Neural progenitor cell (in vitro differentiated cells): Measurements from ENCODE around the gene MROH9.

ENCODE experiments used
- EZH2 ChIP-seq: fragments of 200-600 bp; sonication (generic); IDR thresholded peaks from 2 replicates; pipeline ENCODE4 v1.6.1; 2017; ENCODE audit warnings: antibody characterized with exemption, mild to moderate bottlenecking, moderate library complexity
- EZH2phosphoT487 ChIP-seq: fragments of 200-600 bp; sonication (generic); IDR thresholded peaks from 2 replicates; pipeline ENCODE4 v1.6.1; 2017; ENCODE audit warnings: antibody characterized with exemption
- TF ChIP-seq, protein P1 (sequence below): fragments of 200-600 bp; sonication (generic); IDR thresholded peaks from 2 replicates; pipeline ENCODE4 v1.5.1; 2017; ENCODE audit warnings: antibody characterized with exemption, mild to moderate bottlenecking

DNA sequence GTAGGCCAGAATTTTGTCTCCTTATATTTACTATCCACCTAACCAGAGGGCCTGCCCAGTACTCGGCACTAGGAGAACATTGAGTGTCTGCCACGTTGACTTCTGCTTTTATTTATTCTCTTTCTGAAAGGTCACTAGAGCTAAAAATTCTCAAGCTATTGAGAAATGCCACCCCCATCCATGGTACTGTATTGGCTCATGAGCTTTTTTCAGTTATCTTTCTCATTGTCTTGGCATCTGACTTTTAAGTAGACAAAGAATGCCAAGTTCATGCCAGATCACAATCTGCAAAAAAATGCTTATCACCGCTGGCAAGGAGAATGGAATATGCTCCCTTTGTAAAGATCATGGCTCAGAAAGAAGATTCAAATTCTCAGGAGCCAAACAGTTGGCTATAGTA is 49.8 kb upstream of the MROH9 start:
- TF ChIP-seq, protein P1, sequence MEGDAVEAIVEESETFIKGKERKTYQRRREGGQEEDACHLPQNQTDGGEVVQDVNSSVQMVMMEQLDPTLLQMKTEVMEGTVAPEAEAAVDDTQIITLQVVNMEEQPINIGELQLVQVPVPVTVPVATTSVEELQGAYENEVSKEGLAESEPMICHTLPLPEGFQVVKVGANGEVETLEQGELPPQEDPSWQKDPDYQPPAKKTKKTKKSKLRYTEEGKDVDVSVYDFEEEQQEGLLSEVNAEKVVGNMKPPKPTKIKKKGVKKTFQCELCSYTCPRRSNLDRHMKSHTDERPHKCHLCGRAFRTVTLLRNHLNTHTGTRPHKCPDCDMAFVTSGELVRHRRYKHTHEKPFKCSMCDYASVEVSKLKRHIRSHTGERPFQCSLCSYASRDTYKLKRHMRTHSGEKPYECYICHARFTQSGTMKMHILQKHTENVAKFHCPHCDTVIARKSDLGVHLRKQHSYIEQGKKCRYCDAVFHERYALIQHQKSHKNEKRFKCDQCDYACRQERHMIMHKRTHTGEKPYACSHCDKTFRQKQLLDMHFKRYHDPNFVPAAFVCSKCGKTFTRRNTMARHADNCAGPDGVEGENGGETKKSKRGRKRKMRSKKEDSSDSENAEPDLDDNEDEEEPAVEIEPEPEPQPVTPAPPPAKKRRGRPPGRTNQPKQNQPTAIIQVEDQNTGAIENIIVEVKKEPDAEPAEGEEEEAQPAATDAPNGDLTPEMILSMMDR: no peak
- TF ChIP-seq EZH2phosphoT487 (no peak), EZH2 (no peak)
